Measurements from ENCODE around the gene SLC25A23. TPM values are rescaled to one million over a fixed set of nuclear protein-coding genes. Genes with fewer than 3 reads are reported as not detected.
"Not testable (repeated sequence)": the region's sequence is repeated elsewhere in the genome, so short reads cannot be mapped to it uniquely, and the experiment has no call there.

The SLC25A23 gene
- total RNA-seq, 1 donor from 2014 or later: 14.3 TPM

GRCh38 chr19:6457958-6458694 is 1.5 kb downstream of the SLC25A23 start:
- DNase-seq: no peak

DNA sequence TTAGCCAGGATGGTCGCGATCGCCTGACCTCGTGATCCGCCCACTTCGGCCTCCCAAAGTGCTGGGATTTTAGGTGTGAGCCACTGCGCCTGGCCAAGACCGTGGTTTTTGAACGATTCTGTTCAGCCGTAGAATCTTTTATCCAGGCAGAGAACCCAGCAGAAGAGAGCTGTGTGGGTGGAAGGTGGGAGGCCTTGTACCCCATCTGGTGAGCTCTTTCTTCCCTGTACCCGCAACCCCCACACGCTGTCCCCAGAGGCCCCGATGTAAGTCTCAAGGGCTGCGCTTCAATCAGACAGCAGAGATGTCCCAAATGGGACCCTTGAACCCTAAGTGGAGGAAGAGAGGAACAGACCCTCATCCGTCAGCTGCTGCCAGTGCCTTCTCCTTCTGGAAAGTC is 3.7 kb downstream of the SLC25A23 start:
- no peak for DNase-seq

DNA sequence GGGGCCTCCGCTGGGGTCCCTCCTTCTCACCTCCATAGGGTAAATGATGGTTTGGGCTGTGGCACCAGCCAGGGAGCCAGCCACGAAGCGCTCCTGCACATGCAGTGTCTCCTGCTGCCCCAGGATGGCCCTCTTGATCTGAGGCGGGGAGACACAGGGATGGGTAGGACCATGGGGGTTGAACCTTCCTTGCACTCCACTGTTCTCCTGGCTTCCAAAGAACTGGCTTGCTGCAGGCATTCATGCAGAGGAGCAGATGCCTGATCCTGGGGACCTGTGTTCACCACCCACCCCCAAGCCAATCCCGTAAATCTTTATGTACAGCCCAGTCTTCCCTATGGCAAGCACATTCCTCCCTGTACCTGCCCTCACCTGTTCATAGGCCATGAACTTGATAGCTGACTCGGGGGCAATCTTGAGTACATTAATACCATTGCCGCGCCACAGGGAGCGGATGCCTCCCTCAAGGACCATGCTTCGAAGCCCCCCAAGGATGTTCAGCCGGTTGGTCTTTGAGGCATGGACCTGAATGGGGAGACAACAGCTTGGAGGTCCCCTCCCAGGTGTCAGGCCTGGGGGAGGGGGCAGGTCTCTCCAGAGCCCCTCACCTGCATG is 5.5 kb downstream of the SLC25A23 start:
- DNase-seq: no peak

- no peak for DNase-seq
These were observed 6.7 kb downstream of the SLC25A23 start for GRCh38 chr19:6452899-6453298.

DNA sequence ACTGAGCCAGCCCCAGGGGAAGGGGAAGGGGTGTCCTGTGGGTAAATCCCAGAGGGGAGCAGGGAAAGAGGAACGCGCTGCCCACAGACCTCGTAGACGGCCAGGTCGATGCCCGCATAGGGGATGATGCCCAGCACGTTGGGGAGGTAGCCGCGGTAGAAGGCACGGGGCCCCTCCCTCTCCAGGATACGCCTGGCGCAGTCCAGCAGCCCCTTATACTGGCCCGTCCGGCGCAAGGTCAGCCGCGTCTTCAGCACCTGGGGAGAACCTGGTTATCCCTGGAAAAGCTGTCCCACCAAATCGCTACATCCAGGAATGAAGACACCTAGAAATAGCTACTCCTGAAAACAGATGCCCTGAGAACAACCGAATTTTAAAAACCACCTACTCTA is 7.4 kb downstream of the SLC25A23 start:
- no peak for DNase-seq

DNA sequence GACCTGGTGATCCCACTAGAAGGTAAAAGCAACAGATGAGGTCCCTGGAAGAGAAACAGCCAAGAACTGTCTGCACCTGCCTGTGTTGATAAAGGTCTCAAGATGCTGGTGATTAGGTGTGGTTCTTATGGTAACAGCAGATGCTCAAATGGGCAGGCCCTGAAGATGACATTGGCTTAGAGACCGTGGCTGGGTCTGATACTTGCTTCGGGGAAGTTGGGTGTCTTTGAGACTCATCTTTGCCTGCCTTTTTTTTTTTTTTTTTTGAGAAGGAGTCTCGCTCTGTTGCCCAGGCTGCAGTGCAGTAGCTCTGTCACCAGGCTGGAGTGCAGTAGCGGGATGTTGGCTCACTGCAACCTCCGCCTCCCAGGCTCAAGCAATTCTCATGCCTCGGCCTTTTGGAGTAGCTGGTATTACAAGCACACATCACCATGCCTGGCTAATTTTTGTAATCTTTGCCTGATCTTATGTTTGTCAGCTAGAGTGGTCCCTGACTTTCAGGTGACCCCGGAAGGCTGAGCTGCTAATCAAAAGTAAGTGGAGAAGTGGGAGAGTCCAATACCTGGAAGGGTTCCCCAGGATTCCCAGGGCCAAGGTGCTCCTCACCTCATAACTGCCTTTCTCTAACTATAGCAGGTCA is 7.9 kb downstream of the SLC25A23 start:
- DNase-seq: no peak

GRCh38 chr19:6450166-6450565 is 9.4 kb downstream of the SLC25A23 start:
- DNase-seq: no peak

DNA sequence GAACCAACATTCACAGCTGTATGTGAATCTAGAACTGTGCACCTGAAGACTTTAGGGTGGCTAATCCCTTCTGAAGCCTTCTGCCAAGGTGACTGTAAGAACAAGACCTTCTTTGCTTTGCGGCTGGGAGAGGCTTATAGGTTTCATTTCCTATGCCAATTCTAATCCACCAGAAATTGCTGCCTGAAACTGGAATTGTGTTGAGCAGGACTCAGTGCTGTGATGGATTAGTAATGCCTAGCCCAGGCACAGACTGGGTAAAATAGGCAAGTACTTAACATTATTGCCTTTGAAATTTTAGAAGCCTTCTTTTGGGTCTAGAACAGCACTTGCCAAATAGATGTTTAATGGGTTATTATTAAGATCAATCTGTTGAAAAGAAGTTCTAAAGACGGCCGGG is 11.5 kb downstream of the SLC25A23 start:
- no peak for DNase-seq

DNA sequence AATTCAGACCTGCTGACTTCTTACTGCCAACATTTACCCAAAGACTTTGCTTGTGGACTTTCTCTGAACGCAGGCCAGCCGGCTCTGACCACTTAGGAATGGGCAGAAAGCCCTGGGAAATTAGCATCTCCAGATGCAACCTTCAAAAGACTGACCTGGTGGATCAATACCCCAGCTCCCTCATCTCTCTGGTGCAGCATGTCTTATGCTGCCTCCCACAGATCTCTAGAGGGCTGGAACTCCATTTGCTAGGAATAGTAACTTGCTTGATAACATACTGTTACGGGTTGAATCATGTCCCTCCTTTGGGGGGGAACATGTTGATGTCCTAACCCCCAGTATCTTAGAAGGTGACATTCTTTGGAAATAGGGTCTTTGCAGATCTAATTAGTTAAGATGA is 13.1 kb downstream of the SLC25A23 start:
- DNase-seq: no peak

DNA sequence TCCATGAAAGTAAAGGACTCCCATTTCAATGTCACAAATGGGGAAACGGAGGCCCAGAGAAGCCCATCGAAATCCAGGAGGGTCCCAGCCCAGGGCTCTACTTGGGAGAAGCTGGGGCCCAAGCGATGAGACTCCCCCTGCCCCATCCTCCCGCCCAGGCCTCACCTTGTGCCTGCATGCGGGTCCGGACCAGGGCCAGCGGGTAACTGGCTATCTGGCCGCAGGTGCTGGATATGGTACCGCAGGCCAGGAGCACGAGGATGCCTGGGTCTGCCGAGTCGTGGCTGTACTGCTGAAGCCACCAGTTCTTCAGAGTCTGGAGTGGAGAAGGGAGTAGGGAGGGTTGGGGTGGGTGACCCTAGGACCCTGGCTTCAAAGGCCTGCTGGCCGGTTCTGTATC is 15.6 kb downstream of the SLC25A23 start:
- DNase-seq: no peak

DNA sequence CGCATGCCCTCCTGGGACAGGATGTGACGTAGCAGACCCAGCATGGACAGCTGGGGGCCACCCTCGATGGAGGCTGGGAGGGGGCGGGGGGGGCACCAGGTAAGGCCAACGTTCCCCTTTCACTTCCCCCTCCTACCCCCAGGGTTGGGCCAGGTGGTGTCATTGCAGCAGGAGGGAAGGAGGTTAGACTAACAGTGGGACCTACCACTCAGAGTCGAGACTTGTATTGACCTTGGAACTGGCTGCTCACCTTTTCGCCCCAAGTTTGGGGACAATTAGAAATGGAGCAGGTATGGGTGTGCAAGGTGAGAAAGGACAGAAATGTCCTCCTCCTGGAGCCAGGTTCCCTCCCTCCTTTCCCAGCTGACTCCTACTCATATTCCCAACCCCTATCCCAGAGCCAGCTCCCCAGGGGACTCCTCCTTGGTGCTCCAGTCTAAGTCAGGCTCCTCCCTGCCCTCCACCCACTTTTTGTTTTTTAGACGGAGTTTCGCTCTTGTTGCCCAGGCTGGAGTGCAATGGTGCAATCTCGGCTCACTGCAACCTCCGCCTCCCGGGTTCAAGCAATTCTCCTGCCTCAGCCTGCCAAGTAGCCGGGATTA is 17.4 kb downstream of the SLC25A23 start:
- no peak for DNase-seq

GRCh38 chr19:6440905-6441304 is 18.7 kb downstream of the SLC25A23 start:
- no peak for DNase-seq

DNA sequence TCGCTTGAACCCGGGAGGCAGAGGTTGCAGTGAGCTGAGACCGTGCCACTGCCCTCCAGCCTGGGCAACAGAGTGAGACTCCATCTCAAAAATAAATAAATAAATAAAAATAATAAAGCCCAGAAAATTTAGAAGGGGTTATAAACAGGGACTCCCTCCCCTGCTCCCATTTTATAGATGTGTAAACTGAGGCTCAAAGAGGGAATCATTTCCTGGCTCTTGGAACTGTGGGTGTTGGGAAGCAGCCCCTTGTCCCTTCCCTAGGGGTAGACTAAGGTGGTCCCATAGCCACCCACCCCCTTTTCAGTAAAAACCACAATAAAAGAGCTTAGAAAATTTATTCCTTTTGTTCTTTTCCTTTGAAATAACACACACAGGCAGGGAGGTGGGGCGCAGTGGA is 19.8 kb downstream of the SLC25A23 start:
- no peak for DNase-seq

- DNase-seq: no peak
These were observed 25.9 kb downstream of the SLC25A23 start, which contains the start of gene SLC25A41 for GRCh38 chr19:6433663-6434062. Gene SLC25A41, minus strand, starts transcription at chr19:6433763. Its CDS starts 70 bp downstream, at chr19:6433693.

- DNase-seq: no peak
These were observed 26.4 kb downstream of the SLC25A23 start for GRCh38 chr19:6433165-6433564.

- no peak for DNase-seq
These were observed 27.7 kb downstream of the SLC25A23 start for GRCh38 chr19:6431891-6432290.

- no peak for DNase-seq
These were observed 30.0 kb downstream of the SLC25A23 start for GRCh38 chr19:6429419-6430221.

GRCh38 chr19:6428692-6429418 is 30.7 kb downstream of the SLC25A23 start:
- DNase-seq: not testable (repeated sequence)

GRCh38 chr19:6427131-6427530 is 32.5 kb downstream of the SLC25A23 start:
- no peak for DNase-seq

DNA sequence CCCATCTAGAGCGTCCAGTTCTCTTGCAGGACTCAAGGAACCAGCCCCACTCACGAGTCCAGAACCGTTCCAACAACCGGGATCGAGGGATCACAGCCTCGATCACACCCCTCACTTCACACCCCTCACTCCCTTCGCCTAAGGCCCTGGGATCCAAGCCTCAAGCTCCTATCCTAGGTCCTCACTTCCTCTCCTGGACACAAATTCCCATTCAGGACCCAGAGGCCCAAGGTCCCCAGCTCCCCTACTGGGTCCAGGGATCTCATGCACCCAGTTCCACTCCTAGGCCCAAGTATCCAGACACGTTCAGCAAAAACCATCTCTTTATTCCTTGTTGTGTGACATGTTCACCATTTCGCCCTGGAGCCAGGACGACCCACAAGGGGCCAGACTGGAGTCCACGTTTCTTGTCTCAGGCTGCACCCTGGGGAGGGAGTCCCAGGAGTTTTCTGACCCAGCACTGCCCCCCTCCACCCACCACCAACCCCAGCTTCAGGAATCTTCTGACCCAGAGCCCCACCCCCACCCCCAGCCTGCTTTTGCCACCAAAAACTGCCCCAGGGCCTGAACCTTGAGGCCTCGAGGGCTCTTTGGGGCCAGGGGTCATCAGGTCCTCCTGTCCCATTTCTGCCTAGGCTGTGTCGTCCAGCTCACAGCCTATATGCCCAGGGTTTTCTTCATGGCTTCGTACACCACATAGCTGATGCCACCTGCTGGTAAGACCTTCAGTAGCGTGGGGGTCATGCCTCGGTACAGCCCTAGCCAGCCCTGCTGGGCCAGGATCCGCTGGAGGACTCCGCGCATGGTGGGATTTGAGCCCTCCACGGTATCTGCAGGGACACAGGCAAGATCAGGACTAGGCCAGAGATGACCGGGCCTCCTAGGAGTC is 33.6 kb downstream of the SLC25A23 start:
- DNase-seq: no peak

All from skin of body (tissue), 2 donors.